Fibroblast of pulmonary artery (primary cell): ENCODE data around the gene SNTA1.

ENCODE experiments used
- DNase-seq: peaks from one replicate; pipeline ENCODE4 v3.0.0-alpha.2; 2010; ENCODE audit warnings: low read depth
- H3K4me3 ChIP-seq: replicated peaks from 2 replicates; pipeline ENCODE4 v1.5.1; 2011; ENCODE audit warnings: low read depth, mild to moderate bottlenecking, control low read depth, low read length, moderate library complexity
- CTCF ChIP-seq: IDR thresholded peaks from 2 replicates; pipeline ENCODE4 v1.5.1; 2011; ENCODE audit warnings: mild to moderate bottlenecking, control low read depth, low read length, inconsistent platforms; ENCODE audit errors: missing control alignments

SNTA1 gene

GRCh38 chr20:33482581-33482980, 39.0 kb upstream of the SNTA1 start:
- H3K4me3 ChIP-seq: no peak overlapping the region
- no peak for TF ChIP-seq CTCF
- no peak for DNase-seq

GRCh38 chr20:33481431-33481941, 37.9 kb upstream of the SNTA1 start:
- DNase-seq: no peak
- no peak for TF ChIP-seq CTCF
- H3K4me3 ChIP-seq: no peak overlapping the region

GRCh38 chr20:33480048-33480447, 36.5 kb upstream of the SNTA1 start:
- no peak for TF ChIP-seq CTCF
- DNase-seq: no peak
- H3K4me3 ChIP-seq: no peak overlapping the region

GRCh38 chr20:33477386-33478234, 34.0 kb upstream of the SNTA1 start:
- H3K4me3 ChIP-seq: no peak overlapping the region
- TF ChIP-seq CTCF: no peak
- DNase-seq: no peak

GRCh38 chr20:33475381-33476152, 32.0 kb upstream of the SNTA1 start:
- no peak for TF ChIP-seq CTCF
- DNase-seq: no peak
- no peak overlapping the region for H3K4me3 ChIP-seq

GRCh38 chr20:33474963-33475362, 31.4 kb upstream of the SNTA1 start:
- TF ChIP-seq CTCF: no peak
- DNase-seq: no peak
- H3K4me3 ChIP-seq: no peak overlapping the region
